Activated CD4-positive, alpha-beta T cell treated with anti-CD3 and anti-CD28 coated beads, Interleukin-2, amount 10 ng/mL, durations not matched to agents 7 days and 5 days (primary cell): ENCODE data around the gene TDP2. TPM values are rescaled to one million over a fixed set of nuclear protein-coding genes. Genes with fewer than 3 reads are reported as not detected.
"Not testable (repeated sequence)": the region's sequence is repeated elsewhere in the genome, so short reads cannot be mapped to it uniquely, and the experiment has no call there.

ENCODE experiments used
- CTCF ChIA-PET: fragments of 350-600 bp; sonication (Branson Sonifier 250); formaldehyde crosslinking; loops from one replicate; lab custom pipeline; 2021; ENCODE audit warnings: antibody characterized with exemption; lab: Charles Lee
- POLR2A ChIA-PET: fragments of 350-600 bp; sonication (Branson Sonifier 250); formaldehyde crosslinking; loops from one replicate; lab custom pipeline; 2021; ENCODE audit warnings: antibody characterized with exemption; lab: Charles Lee
- DNase-seq: peaks from one replicate; pipeline ENCODE4 v3.0.0-alpha.2; 2020
- H3K27ac Mint-ChIP-seq: one replicate; pipeline ENCODE4 v1.8.0; 2021; ENCODE audit warnings: mild to moderate bottlenecking, moderate library complexity, mixed read lengths
- H3K27me3 Mint-ChIP-seq: one replicate; pipeline ENCODE4 v1.8.0; 2021; ENCODE audit warnings: mixed read lengths
- H3K36me3 Mint-ChIP-seq: one replicate; pipeline ENCODE4 v1.8.0; 2021; ENCODE audit warnings: low read depth, mixed read lengths
- H3K4me1 Mint-ChIP-seq: one replicate; pipeline ENCODE4 v1.8.0; 2021; ENCODE audit warnings: mixed read lengths
- H3K4me3 Mint-ChIP-seq: one replicate; pipeline ENCODE4 v1.8.0; 2021; ENCODE audit warnings: mild to moderate bottlenecking, moderate library complexity, mixed read lengths
- H3K9me3 Mint-ChIP-seq: one replicate; pipeline ENCODE4 v1.8.0; 2021; ENCODE audit warnings: mixed read lengths
- total RNA-seq, 2 experiments: library from RNA; stranded (reverse); gene quantifications; one replicate each; pipeline ENCODE4 v1.2.3, GENCODE V29; 2021

TDP2 gene
- total RNA-seq, 2 experiments from 2014 or later = 43.0 to 47.1 TPM

- Mint-ChIP-seq H3K4me3 (no peak overlapping the region), H3K27me3 (no peaks in the 10 kb centered on the region), H3K27ac (no peak overlapping the region), H3K4me1 (peaks cover 31% of the 10 kb centered on the region), H3K36me3 (peaks cover 70% of the 10 kb centered on the region), H3K9me3 (no peaks in the 10 kb centered on the region)
- DNase-seq = no peak
- ChIA-PET POLR2A (no interaction called here), CTCF (interaction anchor here (0.6 kb wide), 1 partner anchor 65 kb away, joined by 4 read pairs; no protein-coding TSS in a partner anchor)
These were observed 7.1 kb downstream of the TDP2 start for GRCh38 chr6:24659561-24659960.

GRCh38 chr6:24658573-24659560 is 7.8 kb downstream of the TDP2 start:
- ChIA-PET POLR2A (no interaction called here), CTCF (interaction anchor here (0.6 kb wide), 1 partner anchor 65 kb away, joined by 4 read pairs; no protein-coding TSS in a partner anchor)
- DNase-seq = no peak
- no peak overlapping the region for H3K4me3 Mint-ChIP-seq
- H3K36me3 Mint-ChIP-seq = peaks cover 67% of the 10 kb centered on the region
- H3K9me3 Mint-ChIP-seq = no peaks in the 10 kb centered on the region
- peaks cover 29% of the 10 kb centered on the region for H3K4me1 Mint-ChIP-seq
- no peaks in the 10 kb centered on the region for H3K27me3 Mint-ChIP-seq
- H3K27ac Mint-ChIP-seq = no peak overlapping the region

- Mint-ChIP-seq H3K27me3 (no peaks in the 10 kb centered on the region), H3K4me3 (no peak overlapping the region), H3K36me3 (peaks cover 57% of the 10 kb centered on the region), H3K27ac (peak overlapping the region; percentile 60), H3K4me1 (peaks cover 22% of the 10 kb centered on the region), H3K9me3 (no peaks in the 10 kb centered on the region)
- ChIA-PET CTCF (interaction anchor here (0.5 to 1.0 kb wide), 4 partner anchors 10 to 118 kb away, joined by 3 to 4 read pairs (median 3); no protein-coding TSS in a partner anchor), POLR2A (interaction anchor here (0.6 kb wide), 1 partner anchor 53 kb away, joined by 4 read pairs; no protein-coding TSS in a partner anchor)
- DNase-seq = no peak
These were observed 11.5 kb downstream of the TDP2 start for GRCh38 chr6:24655215-24655614.

GRCh38 chr6:24650365-24650764 is 16.3 kb downstream of the TDP2 start:
- H3K9me3 Mint-ChIP-seq = no peaks in the 10 kb centered on the region
- DNase-seq = no peak
- H3K36me3 Mint-ChIP-seq = peaks cover 32% of the 10 kb centered on the region
- ChIA-PET POLR2A (interaction anchor here (0.6 kb wide), 1 partner anchor 218 kb away, joined by 3 read pairs; no protein-coding TSS in a partner anchor), CTCF (no interaction called here)
- H3K27ac Mint-ChIP-seq = no peak overlapping the region
- H3K4me1 Mint-ChIP-seq = peaks cover 15% of the 10 kb centered on the region
- H3K4me3 Mint-ChIP-seq = no peak overlapping the region
- H3K27me3 Mint-ChIP-seq = peaks cover 5% of the 10 kb centered on the region

- no peak for DNase-seq
- no peaks in the 10 kb centered on the region for H3K9me3 Mint-ChIP-seq
- CTCF ChIA-PET = interaction anchor here (0.6 kb wide), 1 partner anchor 13 kb away, joined by 3 read pairs; no protein-coding TSS in a partner anchor
- H3K36me3 Mint-ChIP-seq = peaks cover 29% of the 10 kb centered on the region
- POLR2A ChIA-PET = interaction anchor here (0.6 kb wide), 1 partner anchor 219 kb away, joined by 3 read pairs; no protein-coding TSS in a partner anchor
- peaks cover 11% of the 10 kb centered on the region for H3K27me3 Mint-ChIP-seq
- no peak overlapping the region for H3K4me3 Mint-ChIP-seq
- H3K4me1 Mint-ChIP-seq = peaks cover 16% of the 10 kb centered on the region
- H3K27ac Mint-ChIP-seq = no peak overlapping the region
These were observed 17.0 kb downstream of the TDP2 start for GRCh38 chr6:24649691-24650090.

- peaks cover 21% of the 10 kb centered on the region for H3K27me3 Mint-ChIP-seq
These were observed 18.4 kb downstream of the TDP2 start for GRCh38 chr6:24648276-24648675.

GRCh38 chr6:24646771-24647170 is 19.9 kb downstream of the TDP2 start:
- Mint-ChIP-seq H3K27ac (no peak overlapping the region), H3K36me3 (peaks cover 9% of the 10 kb centered on the region), H3K27me3 (peaks cover 22% of the 10 kb centered on the region), H3K4me1 (peaks cover 16% of the 10 kb centered on the region), H3K9me3 (no peaks in the 10 kb centered on the region), H3K4me3 (peak overlapping the region; percentile 71)
- CTCF ChIA-PET = interaction anchor here (0.9 kb wide), 1 partner anchor 10 kb away, joined by 3 read pairs; no protein-coding TSS in a partner anchor
- POLR2A ChIA-PET = no interaction called here
- no peak for DNase-seq

More at GRCh38 chr6:24648276-24648675, 18.4 kb downstream of the TDP2 start:
- no peaks in the 10 kb centered on the region for H3K9me3 Mint-ChIP-seq
- peaks cover 23% of the 10 kb centered on the region for H3K36me3 Mint-ChIP-seq
- H3K4me3 Mint-ChIP-seq = no peak overlapping the region
- H3K27ac Mint-ChIP-seq = no peak overlapping the region
- CTCF ChIA-PET = no interaction called here
- no peak for DNase-seq
- peaks cover 16% of the 10 kb centered on the region for H3K4me1 Mint-ChIP-seq
- POLR2A ChIA-PET = no interaction called here

- peaks cover 2% of the 10 kb centered on the region for H3K36me3 Mint-ChIP-seq
- no peaks in the 10 kb centered on the region for H3K9me3 Mint-ChIP-seq
- POLR2A ChIA-PET = no interaction called here
- H3K27me3 Mint-ChIP-seq = peaks cover 35% of the 10 kb centered on the region
- H3K27ac Mint-ChIP-seq = no peak overlapping the region
- CTCF ChIA-PET = interaction anchor here (0.6 kb wide), 1 partner anchor 47 kb away, joined by 5 read pairs; no protein-coding TSS in a partner anchor
- H3K4me3 Mint-ChIP-seq = no peak overlapping the region
- DNase-seq = no peak
- peaks cover 16% of the 10 kb centered on the region for H3K4me1 Mint-ChIP-seq
These were observed 22.3 kb downstream of the TDP2 start for GRCh38 chr6:24644377-24644776.

GRCh38 chr6:24643920-24644319 is 22.8 kb downstream of the TDP2 start:
- no peak for DNase-seq
- H3K27ac Mint-ChIP-seq = no peak overlapping the region
- peaks cover 2% of the 10 kb centered on the region for H3K9me3 Mint-ChIP-seq
- peaks cover 16% of the 10 kb centered on the region for H3K4me1 Mint-ChIP-seq
- peaks cover 40% of the 10 kb centered on the region for H3K27me3 Mint-ChIP-seq
- ChIA-PET POLR2A (no interaction called here), CTCF (no interaction called here)
- no peak overlapping the region for H3K4me3 Mint-ChIP-seq
- H3K36me3 Mint-ChIP-seq = peaks cover 2% of the 10 kb centered on the region

- Mint-ChIP-seq H3K36me3 (no peaks in the 10 kb centered on the region), H3K27me3 (peaks cover 44% of the 10 kb centered on the region)
These were observed 24.6 kb downstream of the TDP2 start for GRCh38 chr6:24642061-24642460.

GRCh38 chr6:24640631-24641030 is 26.1 kb downstream of the TDP2 start:
- H3K36me3 Mint-ChIP-seq, DNase-seq, H3K27ac Mint-ChIP-seq, H3K9me3 Mint-ChIP-seq, H3K4me3 Mint-ChIP-seq, POLR2A ChIA-PET: not testable (repeated sequence)
- Mint-ChIP-seq H3K4me1 (peaks cover 13% of the 10 kb centered on the region), H3K27me3 (peaks cover 48% of the 10 kb centered on the region)
- CTCF ChIA-PET = interaction anchor here (0.7 kb wide), 1 partner anchor 49 kb away, joined by 3 read pairs; no protein-coding TSS in a partner anchor

More at GRCh38 chr6:24642061-24642460, 24.6 kb downstream of the TDP2 start:
- Mint-ChIP-seq H3K27ac (no peak overlapping the region), H3K4me3 (no peak overlapping the region), H3K9me3 (peaks cover 3% of the 10 kb centered on the region), H3K4me1 (peaks cover 21% of the 10 kb centered on the region)
- ChIA-PET POLR2A (no interaction called here), CTCF (no interaction called here)
- no peak for DNase-seq

- Mint-ChIP-seq H3K9me3 (peaks cover 3% of the 10 kb centered on the region), H3K27ac (no peak overlapping the region), H3K36me3 (no peaks in the 10 kb centered on the region), H3K27me3 (peaks cover 47% of the 10 kb centered on the region), H3K4me1 (peaks cover 9% of the 10 kb centered on the region), H3K4me3 (no peak overlapping the region)
- ChIA-PET POLR2A (no interaction called here), CTCF (interaction anchor here (0.7 kb wide), 1 partner anchor 50 kb away, joined by 3 read pairs; no protein-coding TSS in a partner anchor)
- DNase-seq = no peak
These were observed 26.5 kb downstream of the TDP2 start for GRCh38 chr6:24640166-24640565.
